NCI-H1694 treated with DMSO at 0.1 percent for 48 hours (cell line): ENCODE data around the gene CTNNA2.

Experiments used
- DNase-seq: peaks from one replicate; lab custom pipeline; 2025; lab: John Stamatoyannopoulos, UW

Gene CTNNA2

DNA sequence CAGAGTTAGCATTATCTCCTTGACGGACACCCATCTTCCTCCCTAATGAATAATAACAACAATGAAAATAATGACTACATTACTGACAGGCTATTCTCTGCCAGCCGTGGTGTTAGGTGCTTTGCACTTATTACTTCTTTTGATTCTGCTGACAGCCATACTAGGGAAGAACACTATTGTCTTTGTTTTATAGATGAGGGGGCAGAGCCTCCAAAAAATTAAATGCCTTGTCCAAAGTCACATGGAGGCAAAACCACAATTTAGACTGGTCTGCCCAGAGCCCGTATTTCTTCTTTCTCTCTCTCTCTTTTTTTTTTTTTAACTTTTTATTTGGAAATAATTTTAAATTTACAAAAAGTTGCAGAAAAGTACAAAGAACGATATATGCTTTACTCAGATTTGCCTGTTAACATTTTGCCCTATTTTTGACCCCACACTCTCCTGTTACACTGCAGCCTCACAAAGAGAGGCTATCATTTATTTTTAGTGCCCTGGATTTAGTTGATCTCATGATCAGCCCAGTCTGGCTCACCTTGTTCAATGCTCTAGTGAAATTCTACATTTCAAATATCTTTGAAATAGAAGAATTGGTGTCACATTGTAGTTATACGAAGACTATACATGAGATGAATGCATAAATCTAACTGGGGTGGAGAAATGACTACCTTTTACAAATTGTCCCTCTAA, 422.3 kb downstream of the CTNNA2 start:
- no peak for DNase-seq

GRCh38 chr2:79935771-79936657, 423.2 kb downstream of the CTNNA2 start:
- peak; percentile 81 for DNase-seq

GRCh38 chr2:79936715-79937114, 423.9 kb downstream of the CTNNA2 start:
- no peak for DNase-seq

DNA sequence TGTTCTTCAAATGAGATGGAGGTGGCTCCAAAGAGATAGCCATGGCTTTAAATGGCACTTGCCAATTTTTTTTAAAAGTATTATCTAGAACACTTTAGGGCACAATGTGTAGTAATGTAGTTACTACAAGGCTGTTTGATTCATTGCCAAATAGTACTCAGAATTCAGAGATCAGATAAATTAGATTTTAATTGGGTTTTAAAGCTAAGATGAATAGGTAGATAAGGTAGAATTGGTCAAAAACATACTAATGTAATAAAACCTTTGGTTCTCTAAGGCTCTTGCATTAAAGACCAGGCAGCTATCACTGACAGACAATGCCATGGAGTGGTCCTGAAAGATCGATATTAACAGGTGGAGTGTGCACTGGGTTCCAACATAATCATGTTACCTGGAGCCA, 425.8 kb downstream of the CTNNA2 start:
- DNase-seq: no peak

DNA sequence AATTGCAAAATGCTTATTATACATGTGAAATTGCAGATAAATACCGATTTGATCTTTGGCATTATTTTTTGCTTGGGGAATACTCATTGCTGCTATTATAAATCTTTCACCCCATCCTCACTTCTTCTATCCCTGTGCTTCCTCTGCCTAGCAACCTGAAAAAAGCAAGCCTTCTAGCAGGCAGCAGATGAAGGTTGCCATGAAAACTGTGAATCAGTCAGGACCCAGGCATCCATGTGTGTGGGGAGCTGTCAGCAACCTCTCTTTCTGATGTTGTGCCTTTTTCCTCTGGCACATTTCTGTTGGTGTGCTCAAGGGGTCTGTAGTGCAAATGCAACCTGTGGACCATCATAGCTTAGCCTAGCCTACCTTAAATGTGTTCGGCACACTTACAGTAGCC, 427.5 kb downstream of the CTNNA2 start:
- no peak for DNase-seq

- no peak for DNase-seq
These were observed 428.3 kb downstream of the CTNNA2 start for GRCh38 chr2:79941179-79941578.

- no peak for DNase-seq
These were observed 431.4 kb downstream of the CTNNA2 start for GRCh38 chr2:79944205-79944604.

DNA sequence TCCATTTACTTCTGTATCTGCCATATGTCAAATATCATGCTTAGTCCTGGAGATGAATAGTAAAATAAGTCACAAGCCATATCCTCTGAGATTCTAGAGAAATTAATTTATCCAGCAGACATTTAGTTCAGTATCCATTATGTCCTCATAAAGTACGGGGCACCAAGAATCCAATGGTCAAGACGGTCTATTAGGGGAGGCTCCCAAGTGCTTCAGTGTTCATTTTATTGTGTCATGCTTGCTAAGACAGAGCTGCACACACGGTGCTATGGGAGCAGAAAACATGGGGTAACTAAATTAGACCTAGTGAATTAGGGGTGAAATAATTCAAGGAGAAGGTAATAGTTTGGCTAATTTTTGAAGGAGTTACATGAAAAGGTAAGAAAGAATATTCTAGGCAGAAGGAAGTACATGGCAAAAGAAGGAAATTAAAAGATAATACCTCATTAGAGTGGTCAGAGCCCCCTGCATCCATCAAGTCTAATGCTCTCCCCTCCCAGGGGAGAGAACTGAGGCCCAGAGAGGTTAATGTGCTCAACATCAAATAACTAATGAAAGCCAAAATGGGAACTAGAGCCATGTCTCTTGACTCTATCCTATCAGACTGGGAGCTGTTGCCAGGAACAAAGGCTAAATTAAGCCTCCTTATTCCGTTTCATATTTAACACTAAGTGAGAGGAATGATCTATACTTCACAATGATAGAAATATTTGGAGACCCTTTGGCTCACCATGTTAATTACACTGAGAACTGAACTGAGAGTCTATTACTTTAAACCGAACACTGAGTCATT, 433.0 kb downstream of the CTNNA2 start:
- no peak for DNase-seq

DNA sequence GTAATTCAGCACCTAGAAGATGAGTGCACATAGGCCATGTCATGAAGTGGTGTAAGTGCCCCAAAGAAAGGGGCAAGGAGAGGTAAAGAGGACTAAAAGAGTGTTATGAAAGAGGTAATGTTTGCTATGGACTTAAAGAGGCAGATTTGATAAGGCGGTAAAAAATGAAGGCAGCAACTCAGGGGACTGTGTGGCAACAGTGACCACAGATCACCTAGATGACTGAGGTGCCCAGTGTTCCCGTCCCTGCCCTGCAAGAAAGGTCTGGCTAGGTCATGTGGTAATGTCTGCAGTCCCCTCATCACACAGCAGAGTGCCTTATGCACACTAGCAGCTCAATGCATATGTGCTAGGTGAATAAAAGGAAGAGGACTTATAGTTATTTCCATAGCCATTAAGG, 434.9 kb downstream of the CTNNA2 start:
- no peak for DNase-seq

DNA sequence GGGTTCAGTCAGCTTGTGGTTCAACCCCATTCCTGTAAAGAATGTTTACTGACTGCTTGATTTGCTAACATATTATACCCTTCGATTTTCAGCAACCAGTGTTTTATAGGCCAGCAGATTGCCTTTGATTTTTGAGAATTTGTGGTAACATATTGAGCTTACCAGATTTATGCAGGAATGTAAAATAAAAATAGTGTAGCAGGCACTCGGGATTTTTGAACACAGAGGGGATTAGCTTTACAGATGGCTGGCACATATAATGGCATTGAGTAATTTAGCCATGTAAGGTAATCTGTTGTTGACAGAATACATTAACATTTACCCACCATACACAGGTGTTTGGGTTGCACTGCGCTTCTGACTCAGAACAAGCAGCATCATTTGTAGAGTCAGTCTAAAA, 437.7 kb downstream of the CTNNA2 start:
- no peak for DNase-seq

- no peak for DNase-seq
These were observed 439.8 kb downstream of the CTNNA2 start for GRCh38 chr2:79952616-79953015.

DNA sequence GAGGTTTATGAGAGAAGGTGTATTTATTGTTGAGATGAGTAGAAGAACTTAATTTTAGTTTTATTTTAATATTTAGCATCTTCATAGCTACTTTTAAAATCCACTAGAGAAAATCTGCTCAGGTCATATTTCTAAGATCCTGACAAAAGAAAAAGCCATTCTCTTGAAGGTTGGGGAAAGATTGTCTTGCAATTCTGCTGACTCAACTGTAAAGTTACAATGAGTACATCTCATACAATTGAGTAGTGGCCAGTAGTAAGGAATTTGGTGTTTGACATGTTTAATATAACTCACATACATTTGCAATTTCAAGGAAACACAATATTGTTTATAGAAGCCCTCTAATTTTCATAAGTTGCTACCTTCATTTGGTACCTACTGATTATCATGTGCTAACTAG, 447.2 kb downstream of the CTNNA2 start:
- no peak for DNase-seq

DNA sequence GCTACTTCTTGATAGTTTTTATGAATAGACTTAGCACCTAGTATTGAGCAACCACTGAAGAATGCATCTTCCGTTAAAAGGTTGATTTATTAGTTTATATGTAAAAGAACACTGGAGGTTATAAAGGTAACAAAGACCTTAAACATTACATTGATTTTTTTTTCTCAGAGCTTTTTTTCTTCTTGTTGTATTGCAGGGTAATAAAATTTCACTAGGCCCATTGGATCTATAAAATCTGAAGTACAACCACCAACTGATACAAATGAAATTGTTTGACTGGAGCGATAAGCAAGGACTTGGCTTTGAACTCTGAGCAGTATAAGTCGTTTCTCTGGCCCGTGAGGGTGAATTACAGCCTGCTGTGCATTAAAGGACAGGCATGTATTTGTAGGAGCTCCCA, 447.7 kb downstream of the CTNNA2 start:
- DNase-seq: no peak

- no peak for DNase-seq
These were observed 452.1 kb downstream of the CTNNA2 start for GRCh38 chr2:79964966-79965365.

DNA sequence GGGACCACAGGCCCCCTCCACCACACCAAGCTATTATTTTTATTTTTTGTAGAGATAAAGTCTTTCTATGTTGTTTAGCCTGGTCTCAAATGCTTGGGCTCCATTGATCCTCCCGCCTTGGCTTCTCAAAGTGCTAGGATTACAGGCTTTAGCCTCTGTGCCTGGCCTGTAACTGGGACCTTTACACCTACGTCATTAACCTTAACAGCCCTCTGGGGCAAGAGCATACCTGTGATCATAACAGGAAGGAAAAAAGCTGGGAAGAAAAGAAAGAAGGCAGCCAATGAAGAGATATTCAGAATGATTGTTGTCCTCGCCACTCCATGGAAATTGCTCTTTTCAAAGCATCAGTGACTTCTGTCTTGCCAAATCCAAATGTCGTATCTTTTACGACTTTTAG, 453.5 kb downstream of the CTNNA2 start:
- no peak for DNase-seq

DNA sequence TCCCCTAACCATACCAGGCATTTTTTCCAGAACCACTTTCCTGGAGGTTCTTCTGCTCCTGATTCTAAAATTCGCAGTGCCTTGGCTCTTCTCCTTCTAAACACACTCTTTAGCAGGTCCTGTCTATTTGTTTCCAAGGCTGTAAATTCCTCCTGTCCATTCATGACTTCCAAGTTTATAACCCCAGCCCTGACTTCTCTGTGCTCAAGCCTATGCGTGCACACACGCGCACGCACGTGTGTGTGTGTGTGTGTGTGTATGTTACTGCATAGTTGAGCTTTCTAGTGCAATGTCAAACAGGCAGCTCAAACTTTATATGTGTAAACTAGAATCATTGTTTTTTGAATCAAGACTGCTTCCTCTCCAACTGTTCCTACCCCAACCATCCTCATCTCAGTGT, 454.0 kb downstream of the CTNNA2 start:
- no peak for DNase-seq

GRCh38 chr2:79971807-79972206, 459.0 kb downstream of the CTNNA2 start:
- no peak for DNase-seq

DNA sequence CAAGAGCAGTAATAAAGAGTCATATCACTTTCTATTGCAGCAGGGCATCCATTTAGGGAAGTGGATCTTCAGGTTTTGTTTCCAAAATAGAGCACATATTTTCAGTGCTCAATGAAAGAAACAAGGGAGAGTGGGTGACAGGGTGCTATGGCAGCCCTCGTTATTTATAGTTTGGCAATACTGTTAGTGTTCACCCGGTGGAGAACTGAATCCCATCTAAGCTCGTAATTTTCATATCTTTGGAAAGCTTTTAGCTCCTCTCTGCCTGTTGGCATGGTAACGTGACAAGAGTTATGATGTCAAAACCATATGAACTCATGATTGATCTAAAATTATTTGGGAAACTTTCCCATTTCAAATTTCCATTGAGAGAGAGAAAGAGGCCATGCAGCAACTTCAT, 459.8 kb downstream of the CTNNA2 start:
- DNase-seq: no peak

DNA sequence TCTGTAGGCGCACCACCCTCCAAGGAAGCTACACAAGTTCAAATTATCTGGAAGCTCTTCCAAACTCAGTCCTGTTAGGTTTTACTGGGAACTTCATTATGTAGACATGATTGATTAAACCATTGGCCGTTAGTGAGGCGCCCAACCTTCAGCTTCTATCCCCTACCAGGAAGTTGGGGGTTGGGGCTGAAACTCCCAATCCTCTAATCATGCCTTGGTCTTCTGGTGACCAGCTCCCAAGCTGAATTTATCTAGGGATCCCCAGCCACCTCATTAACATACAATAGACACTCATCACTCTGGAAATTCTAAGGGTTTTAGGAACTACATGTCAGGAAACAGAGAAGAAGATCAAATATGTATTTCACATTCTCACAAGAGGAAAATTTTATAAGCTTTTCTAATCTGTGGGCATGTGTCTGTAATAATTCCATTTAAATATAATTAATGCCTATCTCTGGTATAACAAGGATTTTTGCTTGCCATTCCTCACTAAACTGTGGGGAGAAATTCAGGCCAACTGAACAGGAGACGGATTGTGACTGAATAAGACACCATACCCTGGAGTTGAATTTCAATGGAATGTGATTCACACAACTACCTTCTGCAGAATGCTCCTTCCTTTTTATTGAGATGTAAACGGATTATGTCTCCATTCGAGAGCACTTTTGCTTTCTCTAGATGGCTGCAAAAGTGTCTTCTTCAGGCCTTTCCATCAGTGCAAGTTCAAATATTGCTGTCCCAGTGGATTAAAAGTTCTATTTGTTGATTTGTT, 463.1 kb downstream of the CTNNA2 start:
- no peak for DNase-seq

DNA sequence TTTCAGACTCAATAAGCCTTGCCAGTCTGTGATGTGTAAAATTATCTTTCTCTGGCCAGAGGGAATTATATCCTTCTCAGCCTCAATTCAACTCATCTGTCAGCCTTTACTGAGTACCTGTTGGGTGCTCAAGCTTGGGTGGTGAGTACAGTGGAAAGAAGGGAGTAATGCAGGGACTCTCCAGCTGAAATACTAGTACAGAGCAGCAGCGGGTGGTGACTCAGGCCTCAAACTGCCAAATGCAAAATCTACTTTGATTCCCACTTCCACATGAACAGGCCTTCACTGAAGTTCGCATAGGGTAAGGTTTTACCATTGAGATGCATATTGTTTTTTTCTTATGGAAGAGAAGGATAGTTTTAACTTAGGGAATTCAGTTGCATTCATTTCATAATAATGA, 464.9 kb downstream of the CTNNA2 start:
- no peak for DNase-seq

DNA sequence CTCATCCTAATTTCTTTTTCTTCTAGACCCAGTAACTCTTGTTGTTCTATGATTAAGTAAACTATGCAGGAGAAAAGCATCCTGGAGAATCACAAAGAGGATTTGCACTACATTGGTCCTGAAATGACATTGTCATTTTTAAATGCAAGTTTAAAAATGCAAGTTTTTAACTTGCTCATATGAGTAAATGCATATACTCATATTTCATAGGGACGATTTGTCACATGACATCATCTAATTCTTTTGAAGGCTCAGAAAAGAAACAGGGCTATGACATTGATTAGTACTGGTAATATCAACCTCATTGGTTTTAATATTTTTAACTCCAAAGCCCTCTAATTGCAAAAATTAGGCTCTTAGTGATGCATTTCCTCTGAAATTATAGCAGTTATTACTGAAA, 467.3 kb downstream of the CTNNA2 start:
- no peak for DNase-seq

DNA sequence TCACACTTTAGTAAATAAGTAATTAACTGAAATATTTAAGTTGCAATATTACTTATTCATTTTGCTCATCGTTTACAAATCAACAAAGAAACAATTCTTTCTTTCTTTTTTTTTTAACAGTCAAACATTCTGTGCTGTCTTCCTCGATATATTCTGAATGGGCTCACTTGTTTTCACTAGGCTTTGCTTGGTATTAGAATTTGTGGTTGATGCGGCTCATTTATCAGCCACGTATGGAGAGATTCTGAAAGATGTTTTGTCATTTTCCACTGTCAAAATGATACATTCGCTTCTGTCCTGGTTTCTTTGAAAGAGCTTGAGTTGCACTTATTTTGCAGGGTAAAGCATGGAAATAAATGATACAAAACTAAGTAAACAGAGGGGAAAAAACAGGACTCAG, 468.0 kb downstream of the CTNNA2 start:
- DNase-seq: no peak
